Activated naive CD8-positive, alpha-beta T cell (primary cell): ENCODE measurements around the gene ADAD1.

ENCODE experiments used
- H3K27ac Mint-ChIP-seq: one replicate; pipeline ENCODE4 v1.8.0; 2021; ENCODE audit warnings: mixed read lengths
- H3K27me3 Mint-ChIP-seq: one replicate; pipeline ENCODE4 v1.8.0; 2021; ENCODE audit warnings: mixed read lengths
- H3K36me3 Mint-ChIP-seq: one replicate; pipeline ENCODE4 v1.8.0; 2021; ENCODE audit warnings: mixed read lengths
- H3K4me1 Mint-ChIP-seq: one replicate; pipeline ENCODE4 v1.8.0; 2021; ENCODE audit warnings: low read depth, mixed read lengths
- H3K4me3 Mint-ChIP-seq: one replicate; pipeline ENCODE4 v1.8.0; 2021; ENCODE audit warnings: mild to moderate bottlenecking, mixed read lengths
- H3K9me3 Mint-ChIP-seq: one replicate; pipeline ENCODE4 v1.8.0; 2021; ENCODE audit warnings: low read depth, mixed read lengths

Gene ADAD1

DNA sequence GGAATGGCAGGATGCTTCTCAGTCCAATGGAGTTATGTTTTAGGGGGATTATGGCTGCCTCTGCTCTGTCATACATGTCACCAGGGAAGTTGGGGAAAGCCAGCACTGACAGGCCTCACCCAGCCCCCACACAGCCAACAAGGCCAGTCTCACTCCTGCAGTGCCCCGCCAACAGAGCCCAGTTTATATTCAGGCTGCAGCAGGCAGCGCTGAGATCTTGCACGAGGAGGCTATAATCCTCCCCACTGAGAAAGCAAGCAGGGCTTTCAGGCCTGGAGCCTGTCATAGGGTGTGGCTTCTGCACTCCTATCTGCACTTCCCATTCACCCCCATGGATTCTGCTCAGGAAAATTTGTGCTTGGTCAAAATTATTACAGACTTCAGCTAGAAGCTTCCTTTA, 25.1 kb downstream of the ADAD1 start:
- Mint-ChIP-seq H3K4me3 (no peak overlapping the region), H3K36me3 (no peaks in the 10 kb centered on the region), H3K9me3 (no peaks in the 10 kb centered on the region), H3K27ac (no peak overlapping the region), H3K27me3 (peaks cover 3% of the 10 kb centered on the region), H3K4me1 (no peaks in the 10 kb centered on the region)

- Mint-ChIP-seq H3K36me3 (no peaks in the 10 kb centered on the region), H3K9me3 (no peaks in the 10 kb centered on the region), H3K27me3 (peaks cover 3% of the 10 kb centered on the region), H3K4me3 (no peak overlapping the region), H3K27ac (no peak overlapping the region), H3K4me1 (no peaks in the 10 kb centered on the region)
These were observed 33.7 kb downstream of the ADAD1 start for GRCh38 chr4:122412547-122412946.

DNA sequence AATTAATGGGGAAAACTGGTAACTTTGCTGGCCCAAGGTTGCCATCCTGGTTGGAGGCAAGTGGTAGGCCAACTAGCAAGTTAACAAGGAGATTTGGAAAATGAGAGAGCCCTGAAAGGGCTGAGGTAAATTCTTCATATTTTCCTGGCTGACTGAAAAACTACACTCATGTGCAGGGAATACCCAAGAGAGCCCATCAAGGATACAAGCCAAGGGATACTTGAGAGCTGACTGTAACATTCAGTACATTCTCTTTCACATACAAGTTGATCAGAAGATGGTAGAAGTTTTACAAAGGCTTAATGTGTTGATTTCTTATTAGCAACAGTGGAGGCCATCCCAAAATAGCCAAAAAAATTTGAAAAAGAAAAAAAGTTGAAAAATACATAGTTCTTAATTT, 44.4 kb downstream of the ADAD1 start:
- Mint-ChIP-seq H3K27me3 (peaks cover 4% of the 10 kb centered on the region), H3K9me3 (peaks cover 10% of the 10 kb centered on the region)

GRCh38 chr4:122431351-122431750, 52.5 kb downstream of the ADAD1 start:
- Mint-ChIP-seq H3K9me3 (no peaks in the 10 kb centered on the region), H3K36me3 (no peaks in the 10 kb centered on the region), H3K4me1 (peaks cover 23% of the 10 kb centered on the region), H3K27me3 (peaks cover 3% of the 10 kb centered on the region), H3K27ac (no peak overlapping the region), H3K4me3 (no peak overlapping the region)

More for the DNA sequence above, 44.4 kb downstream of the ADAD1 start:
- H3K4me1 Mint-ChIP-seq, result no peaks in the 10 kb centered on the region
- H3K4me3 Mint-ChIP-seq, result no peak overlapping the region
- H3K27ac Mint-ChIP-seq, result no peak overlapping the region
- H3K36me3 Mint-ChIP-seq, result peaks cover 3% of the 10 kb centered on the region

- no peaks in the 10 kb centered on the region for H3K9me3 Mint-ChIP-seq
- no peak overlapping the region for H3K4me3 Mint-ChIP-seq
- peaks cover 1% of the 10 kb centered on the region for H3K27me3 Mint-ChIP-seq
- H3K4me1 Mint-ChIP-seq, result peaks cover 23% of the 10 kb centered on the region
- no peak overlapping the region for H3K27ac Mint-ChIP-seq
- no peaks in the 10 kb centered on the region for H3K36me3 Mint-ChIP-seq
These were observed 55.5 kb downstream of the ADAD1 start for GRCh38 chr4:122434285-122434684.

GRCh38 chr4:122450847-122451246, 72.0 kb downstream of the ADAD1 start:
- H3K27ac Mint-ChIP-seq, result peak overlapping the region; percentile 73
- no peaks in the 10 kb centered on the region for H3K9me3 Mint-ChIP-seq
- H3K4me3 Mint-ChIP-seq, result peak overlapping the region; percentile 61
- H3K36me3 Mint-ChIP-seq, result peaks cover 14% of the 10 kb centered on the region
- peaks cover 2% of the 10 kb centered on the region for H3K27me3 Mint-ChIP-seq
- peaks cover 14% of the 10 kb centered on the region for H3K4me1 Mint-ChIP-seq

DNA sequence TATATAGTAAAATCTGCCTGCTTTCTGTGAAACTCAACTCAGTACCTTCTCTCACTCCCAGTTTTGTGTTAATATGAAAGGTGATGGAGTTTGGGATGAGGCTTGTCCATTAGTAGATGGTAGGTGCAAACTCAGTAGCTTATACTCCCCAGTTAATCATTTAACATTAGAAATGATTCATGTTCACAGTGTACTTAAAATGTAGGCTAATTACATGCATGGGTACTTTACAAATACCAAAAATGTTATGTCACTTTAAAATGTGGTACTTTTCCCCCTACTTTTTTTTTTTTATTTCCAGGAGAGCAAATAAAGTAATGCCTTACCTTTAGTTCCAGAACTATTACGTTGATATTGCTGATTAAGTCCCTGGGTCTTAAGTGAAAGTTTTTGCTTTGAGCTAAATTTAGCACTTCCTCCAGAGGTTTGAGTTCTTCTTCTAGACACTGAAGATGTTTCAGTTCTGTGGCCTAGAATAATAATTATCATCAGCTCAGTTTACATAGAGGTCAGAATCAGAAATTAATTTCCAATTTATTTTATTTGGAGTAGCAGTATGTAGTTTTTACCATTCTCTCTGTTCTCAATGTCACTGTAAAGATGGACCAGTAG, 74.7 kb downstream of the ADAD1 start:
- Mint-ChIP-seq H3K27me3 (peaks cover 2% of the 10 kb centered on the region), H3K4me1 (peaks cover 37% of the 10 kb centered on the region), H3K36me3 (peaks cover 14% of the 10 kb centered on the region), H3K4me3 (peak overlapping the region; percentile 84), H3K27ac (peak overlapping the region; percentile 75), H3K9me3 (no peaks in the 10 kb centered on the region)

GRCh38 chr4:122456231-122457116, 77.7 kb downstream of the ADAD1 start, which contains the start of gene IL2:
TSS of gene IL2 (minus strand) at chr4:122456725. CDS start at chr4:122456440, 285 bp downstream.
- Mint-ChIP-seq H3K36me3 (peaks cover 7% of the 10 kb centered on the region), H3K27me3 (no peaks in the 10 kb centered on the region), H3K4me3 (peak within 1 kb of the TSS; percentile 84), H3K4me1 (peaks cover 47% of the 10 kb centered on the region), H3K27ac (peak within 1 kb of the TSS; percentile 78), H3K9me3 (no peaks in the 10 kb centered on the region)

- peak overlapping the region; percentile 86 for H3K27ac Mint-ChIP-seq
- no peaks in the 10 kb centered on the region for H3K27me3 Mint-ChIP-seq
- H3K4me1 Mint-ChIP-seq, result peaks cover 40% of the 10 kb centered on the region
- H3K4me3 Mint-ChIP-seq, result peak overlapping the region; percentile 79
- no peaks in the 10 kb centered on the region for H3K36me3 Mint-ChIP-seq
- H3K9me3 Mint-ChIP-seq, result peaks cover 5% of the 10 kb centered on the region
These were observed 79.8 kb downstream of the ADAD1 start for GRCh38 chr4:122458625-122459024.

GRCh38 chr4:122469457-122469856, 90.6 kb downstream of the ADAD1 start:
- Mint-ChIP-seq H3K27ac (no peak overlapping the region), H3K27me3 (no peaks in the 10 kb centered on the region), H3K36me3 (no peaks in the 10 kb centered on the region), H3K4me1 (no peaks in the 10 kb centered on the region), H3K9me3 (peaks cover 6% of the 10 kb centered on the region), H3K4me3 (no peak overlapping the region)

DNA sequence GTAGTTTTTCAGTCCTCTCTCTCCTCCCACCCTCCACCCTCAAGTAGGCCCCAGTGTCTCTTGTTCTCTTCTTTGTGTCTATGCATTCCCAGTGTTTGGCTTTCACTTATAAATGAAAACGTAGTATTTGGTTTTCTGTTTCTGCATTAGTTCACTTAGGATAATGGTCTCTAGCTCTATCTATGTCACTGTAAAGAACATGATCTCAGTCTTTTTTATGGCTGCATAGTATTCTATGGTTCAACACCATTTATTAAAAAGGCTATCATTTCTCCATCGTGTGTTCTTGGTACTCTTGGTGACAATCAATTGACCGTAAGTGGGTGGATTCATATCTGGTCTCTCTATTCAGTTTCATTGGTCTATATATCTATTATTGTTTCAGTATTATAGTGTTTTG, 96.4 kb downstream of the ADAD1 start:
- Mint-ChIP-seq H3K27ac (no peak overlapping the region), H3K4me3 (no peak overlapping the region), H3K9me3 (peaks cover 12% of the 10 kb centered on the region), H3K4me1 (peaks cover 4% of the 10 kb centered on the region), H3K27me3 (no peaks in the 10 kb centered on the region), H3K36me3 (no peaks in the 10 kb centered on the region)

DNA sequence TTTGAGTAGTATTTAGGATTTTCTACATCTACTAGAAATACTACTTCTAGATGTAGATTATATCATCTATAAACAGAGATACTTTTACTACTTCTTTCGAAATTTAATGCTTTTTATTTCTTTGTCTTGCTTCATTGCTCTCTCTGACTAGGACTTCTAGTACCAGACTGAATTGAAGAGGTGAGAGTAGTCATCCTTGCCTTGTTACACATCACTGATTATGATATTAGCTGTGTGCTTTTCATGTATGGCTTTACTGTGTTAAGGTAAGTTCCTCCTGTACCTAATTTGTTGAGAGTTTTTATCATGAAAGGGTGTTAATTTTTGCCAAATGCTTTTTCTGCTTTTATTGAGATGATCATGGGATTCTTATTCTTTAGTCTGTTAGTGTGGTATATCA, 97.3 kb downstream of the ADAD1 start:
- no peaks in the 10 kb centered on the region for H3K27me3 Mint-ChIP-seq

DNA sequence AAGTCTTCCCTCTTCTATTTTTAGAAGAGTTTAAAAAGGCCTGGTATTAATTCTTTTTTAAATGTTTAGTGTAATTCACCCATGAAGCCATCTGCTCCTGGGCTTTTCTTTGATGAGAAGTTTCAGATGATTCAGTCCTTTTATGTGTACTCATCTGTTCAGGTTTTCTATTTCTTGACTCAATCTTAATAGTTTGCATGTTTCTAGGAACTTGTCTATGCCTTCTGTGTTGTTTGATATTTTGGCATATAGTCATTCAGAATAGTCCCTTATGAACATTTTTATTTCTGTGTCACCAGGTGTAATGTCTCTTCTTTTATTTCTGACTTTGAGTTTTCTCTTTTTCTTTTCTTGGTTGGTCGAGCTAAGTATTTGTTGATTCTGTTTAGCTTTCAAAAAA, 97.9 kb downstream of the ADAD1 start:
- Mint-ChIP-seq H3K27ac (peak overlapping the region; percentile 47), H3K4me3 (no peak overlapping the region), H3K4me1 (peaks cover 4% of the 10 kb centered on the region), H3K27me3 (no peaks in the 10 kb centered on the region), H3K36me3 (no peaks in the 10 kb centered on the region), H3K9me3 (peaks cover 12% of the 10 kb centered on the region)

More for the DNA sequence above, 97.3 kb downstream of the ADAD1 start:
- Mint-ChIP-seq H3K4me1 (peaks cover 4% of the 10 kb centered on the region), H3K9me3 (peaks cover 12% of the 10 kb centered on the region), H3K36me3 (no peaks in the 10 kb centered on the region), H3K4me3 (no peak overlapping the region), H3K27ac (no peak overlapping the region)
